ENCODE data around the gene WDR70.
"Not testable (repeated sequence)": the region's sequence is repeated elsewhere in the genome, so short reads cannot be mapped to it uniquely, and the experiment has no call there.

The WDR70 gene

DNA sequence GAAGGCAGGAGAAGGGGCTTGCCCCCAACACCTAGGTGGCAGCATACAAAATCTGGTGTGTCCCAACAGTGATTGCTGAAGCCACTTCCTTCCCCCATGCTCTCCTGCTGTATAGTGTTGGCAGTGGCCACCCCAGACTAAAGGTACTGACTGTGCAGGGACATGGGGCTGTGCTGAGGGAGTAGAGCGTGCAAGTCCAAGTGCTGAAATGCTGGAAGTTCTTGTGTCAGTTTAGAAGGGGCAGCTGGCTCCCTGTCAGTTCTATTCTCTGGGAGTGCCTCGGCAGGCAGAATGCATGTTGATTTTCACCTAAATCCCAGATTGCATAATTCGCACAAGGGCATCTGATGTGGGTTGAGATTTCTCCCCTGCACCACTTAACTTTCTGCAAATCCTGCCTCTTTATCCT, 392.1 kb downstream of the WDR70 start:
- no peak for ATAC-seq

GRCh38 chr5:37771731-37772130, 392.6 kb downstream of the WDR70 start:
- no peak for ATAC-seq

- no peak for ATAC-seq
Measured at GRCh38 chr5:37772255-37772654, 393.1 kb downstream of the WDR70 start.

DNA sequence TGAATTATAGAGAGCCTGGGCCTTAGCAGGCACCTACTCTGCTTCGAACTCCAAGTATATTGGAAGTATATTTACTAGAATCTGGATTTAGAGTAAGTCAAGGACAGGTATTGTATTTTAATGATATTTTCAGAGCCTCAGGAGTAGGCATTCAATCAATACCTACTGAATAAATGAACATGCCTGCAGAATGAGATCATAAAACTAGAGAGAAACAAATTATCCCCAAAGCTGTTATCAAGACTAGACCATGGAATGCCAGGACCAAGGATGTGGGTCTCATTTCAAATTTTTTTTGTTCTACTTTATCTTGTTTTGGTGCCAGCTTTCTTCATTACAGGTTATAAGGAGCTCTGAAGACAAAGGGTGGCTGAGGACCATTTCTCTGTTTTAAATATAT, 394.7 kb downstream of the WDR70 start:
- ATAC-seq: no peak

GRCh38 chr5:37774912-37775483, 395.9 kb downstream of the WDR70 start:
- ATAC-seq: no peak

DNA sequence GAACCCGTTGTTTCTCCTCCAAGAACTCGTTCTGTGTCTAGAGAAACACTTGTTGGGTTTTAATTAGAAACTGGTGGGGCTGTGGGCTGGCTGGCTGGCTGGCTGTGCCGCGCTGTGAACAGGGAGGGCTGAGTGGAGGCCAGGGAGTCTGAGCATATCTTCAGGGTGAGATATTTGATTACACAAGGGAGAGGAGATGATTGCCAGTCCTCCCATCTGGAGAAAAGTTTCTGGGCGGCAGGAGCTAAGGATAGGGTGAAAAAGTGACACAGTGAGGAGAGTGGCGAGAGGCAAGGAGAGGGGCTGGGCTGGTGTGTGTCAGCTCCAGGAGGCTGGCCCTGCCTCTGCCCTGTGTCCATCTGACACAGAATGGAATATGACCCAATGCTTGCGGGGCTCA, 397.7 kb downstream of the WDR70 start:
- ATAC-seq: peak in 1 of 2 donors; percentile 9

DNA sequence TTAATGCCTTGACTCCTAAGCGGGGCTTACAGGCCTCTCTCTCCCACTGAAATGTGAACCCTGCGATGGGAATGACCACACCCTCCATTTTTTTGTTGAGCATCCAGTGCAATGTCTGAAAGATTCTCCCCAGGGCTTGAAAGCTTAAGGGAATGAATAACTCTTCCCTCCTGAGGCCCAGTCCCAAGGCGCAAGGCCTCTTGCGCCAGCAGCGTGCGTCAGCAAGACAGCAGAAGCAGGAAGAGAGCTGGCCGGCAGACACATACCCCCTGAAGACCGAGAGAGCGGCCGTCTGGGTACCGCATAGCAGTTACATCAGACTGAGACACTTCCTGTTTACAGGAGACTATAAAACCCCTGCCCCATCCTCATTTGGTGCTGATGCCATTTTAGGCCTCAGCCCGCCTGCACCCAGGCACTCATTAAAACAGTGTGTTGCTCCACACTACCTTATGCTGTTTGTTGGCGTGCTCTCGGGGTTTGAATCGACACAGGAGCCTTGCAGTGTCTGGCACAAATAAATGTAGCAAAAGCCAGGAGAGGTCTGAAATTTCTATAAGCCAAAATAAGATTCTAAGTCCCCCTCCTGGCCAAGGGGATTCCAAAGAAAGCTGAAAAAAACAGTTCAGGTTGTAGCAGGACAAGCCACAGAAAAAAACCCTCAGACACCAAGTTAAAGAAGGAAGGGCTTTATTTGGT, 398.5 kb downstream of the WDR70 start:
- no peak for ATAC-seq

- not testable (repeated sequence) for ATAC-seq
Measured at GRCh38 chr5:37781409-37781808, 402.3 kb downstream of the WDR70 start.

DNA sequence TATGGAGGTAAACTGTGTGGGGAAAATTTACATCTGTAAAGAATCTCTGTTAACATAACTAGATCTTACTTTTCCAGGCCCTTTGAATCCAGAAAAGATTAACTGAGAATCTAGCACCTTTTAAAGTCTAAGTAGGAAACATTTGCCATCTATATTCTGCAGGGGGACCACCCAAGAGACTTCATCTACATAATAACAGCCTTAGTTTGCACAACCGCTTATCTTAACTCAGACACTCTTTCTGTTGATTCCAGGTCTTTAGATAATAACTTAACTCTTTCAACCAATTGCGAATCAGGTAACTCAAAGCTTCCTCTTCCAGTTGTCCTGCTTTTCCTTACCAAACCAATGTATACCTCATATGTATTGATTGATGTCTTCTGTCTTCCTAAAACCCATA, 407.3 kb downstream of the WDR70 start:
- no peak for ATAC-seq

GRCh38 chr5:37786862-37787519, 407.9 kb downstream of the WDR70 start:
- ATAC-seq: no peak

GRCh38 chr5:37787742-37788141, 408.6 kb downstream of the WDR70 start:
- no peak for ATAC-seq

DNA sequence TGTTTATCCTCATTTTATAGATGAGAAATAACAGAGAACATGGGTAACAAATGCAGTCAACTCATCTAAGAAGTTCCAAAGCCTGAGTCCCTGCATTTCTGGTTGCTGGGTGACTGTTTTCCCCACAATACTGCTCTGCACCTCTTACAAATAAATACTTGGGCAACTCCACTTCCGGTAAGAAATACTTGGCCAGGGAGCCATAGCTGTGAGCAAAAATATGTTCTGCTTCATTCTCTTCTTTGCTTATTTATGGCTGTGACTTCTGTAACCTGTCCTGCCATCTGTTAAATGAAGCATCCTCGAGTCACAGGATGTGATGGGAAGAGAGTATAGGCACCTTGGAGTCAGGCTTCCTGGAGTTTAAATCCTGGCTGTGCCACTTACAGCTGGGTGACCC, 410.9 kb downstream of the WDR70 start:
- ATAC-seq: no peak

- no peak for ATAC-seq
Measured at GRCh38 chr5:37791321-37791720, 412.2 kb downstream of the WDR70 start.

GRCh38 chr5:37792975-37793631, 414.0 kb downstream of the WDR70 start:
- no peak for ATAC-seq

DNA sequence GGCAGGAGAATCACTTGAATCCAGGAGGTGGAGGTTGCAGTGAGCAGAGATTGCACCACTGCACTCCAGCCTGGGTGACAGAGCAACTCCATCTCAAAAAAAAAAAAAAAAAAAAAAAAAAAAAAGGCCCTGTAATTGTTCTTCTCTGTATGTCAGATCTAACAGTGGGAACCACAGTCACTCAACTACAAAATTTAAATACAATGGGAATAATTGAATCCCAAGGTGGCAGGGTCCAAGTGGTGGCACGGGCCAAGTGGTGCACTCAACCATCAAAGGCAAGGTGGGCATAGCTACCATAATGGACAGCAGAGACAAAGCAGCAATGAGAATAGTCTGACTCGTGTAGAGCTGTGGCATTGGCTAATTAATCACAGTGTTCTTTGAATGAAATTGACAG, 416.2 kb downstream of the WDR70 start:
- ATAC-seq: not testable (repeated sequence)

DNA sequence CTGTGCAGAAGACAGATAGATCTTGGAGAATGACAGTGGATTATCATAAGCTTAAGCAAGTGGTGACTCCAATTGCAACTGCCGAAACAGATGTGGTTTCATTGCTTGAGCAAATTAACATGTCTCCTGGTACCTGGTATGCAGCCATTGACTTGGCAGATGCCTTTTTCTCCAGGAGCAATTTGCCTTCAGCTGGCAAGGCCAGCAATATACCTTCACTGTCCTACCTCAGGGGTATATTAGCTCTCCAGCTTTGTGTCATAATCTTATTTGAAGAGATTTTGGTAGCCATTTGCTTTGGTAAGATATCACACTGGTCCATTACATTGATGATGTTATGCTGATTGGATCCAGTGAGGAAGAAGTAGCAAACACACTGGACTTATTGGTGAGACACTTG, 417.3 kb downstream of the WDR70 start:
- not testable (repeated sequence) for ATAC-seq

- ATAC-seq: no peak
Measured at GRCh38 chr5:37799865-37800421, 420.8 kb downstream of the WDR70 start.

GRCh38 chr5:37801521-37801920, 422.4 kb downstream of the WDR70 start:
- ATAC-seq: no peak
